GM11168 (cell line): ENCODE data around the gene TBCEL.
"Not testable (repeated sequence)": the region's sequence is repeated elsewhere in the genome, so short reads cannot be mapped to it uniquely, and the experiment has no call there.

Experiments
- in situ Hi-C: fragments of 300-500 bp; cut with MboI; formaldehyde crosslinking; loops from one replicate; pipeline ENCODE4 v1.12.0; 2022; ENCODE audit warnings: low sequenced_read_pairs; ENCODE audit not compliant: unreplicated experiment

TBCEL gene

GRCh38 chr11:121024989-121025388 is 1.1 kb downstream of the TBCEL start:
- in situ Hi-C loops = no loop called here

GRCh38 chr11:121029153-121029552 is 5.3 kb downstream of the TBCEL start:
- in situ Hi-C loops = no loop called here

- in situ Hi-C loops = no loop called here
These were observed 6.0 kb downstream of the TBCEL start for GRCh38 chr11:121029813-121030445.

- in situ Hi-C loops = no loop called here
These were observed 7.3 kb downstream of the TBCEL start for GRCh38 chr11:121031167-121031566.

- in situ Hi-C loops = not testable (repeated sequence)
These were observed 7.7 kb downstream of the TBCEL start for GRCh38 chr11:121031648-121032047.

- in situ Hi-C loops = no loop called here
These were observed 8.6 kb downstream of the TBCEL start for GRCh38 chr11:121032546-121032945.

GRCh38 chr11:121033635-121034034 is 9.7 kb downstream of the TBCEL start:
- in situ Hi-C loops = no loop called here

- in situ Hi-C loops = no loop called here
These were observed 11.4 kb downstream of the TBCEL start for GRCh38 chr11:121035169-121035755.

GRCh38 chr11:121035780-121036179 is 11.9 kb downstream of the TBCEL start:
- in situ Hi-C loops = no loop called here

- in situ Hi-C loops = no loop called here
These were observed 13.1 kb downstream of the TBCEL start for GRCh38 chr11:121037016-121037415.

GRCh38 chr11:121038648-121039409 is 14.9 kb downstream of the TBCEL start:
- in situ Hi-C loops = no loop called here

GRCh38 chr11:121039971-121040613 is 16.2 kb downstream of the TBCEL start:
- in situ Hi-C loops = no loop called here

- in situ Hi-C loops = no loop called here
These were observed 16.7 kb downstream of the TBCEL start for GRCh38 chr11:121040614-121041002.

GRCh38 chr11:121041072-121041471 is 17.2 kb downstream of the TBCEL start:
- in situ Hi-C loops = no loop called here

- in situ Hi-C loops = no loop called here
These were observed 18.4 kb downstream of the TBCEL start for GRCh38 chr11:121042296-121042695.

GRCh38 chr11:121047926-121048325 is 24.0 kb downstream of the TBCEL start:
- in situ Hi-C loops = no loop called here

GRCh38 chr11:121048464-121049233 is 24.7 kb downstream of the TBCEL start:
- in situ Hi-C loops = no loop called here

- in situ Hi-C loops = no loop called here
These were observed 29.3 kb downstream of the TBCEL start for GRCh38 chr11:121053244-121053643.

- in situ Hi-C loops = no loop called here
These were observed 30.4 kb downstream of the TBCEL start for GRCh38 chr11:121054266-121054665.

GRCh38 chr11:121055076-121055475 is 31.2 kb downstream of the TBCEL start:
- in situ Hi-C loops = no loop called here
